Measurements from ENCODE around the gene ERC2.
"Not testable (repeated sequence)": the region's sequence is repeated elsewhere in the genome, so short reads cannot be mapped to it uniquely, and the experiment has no call there.

The ERC2 gene

DNA sequence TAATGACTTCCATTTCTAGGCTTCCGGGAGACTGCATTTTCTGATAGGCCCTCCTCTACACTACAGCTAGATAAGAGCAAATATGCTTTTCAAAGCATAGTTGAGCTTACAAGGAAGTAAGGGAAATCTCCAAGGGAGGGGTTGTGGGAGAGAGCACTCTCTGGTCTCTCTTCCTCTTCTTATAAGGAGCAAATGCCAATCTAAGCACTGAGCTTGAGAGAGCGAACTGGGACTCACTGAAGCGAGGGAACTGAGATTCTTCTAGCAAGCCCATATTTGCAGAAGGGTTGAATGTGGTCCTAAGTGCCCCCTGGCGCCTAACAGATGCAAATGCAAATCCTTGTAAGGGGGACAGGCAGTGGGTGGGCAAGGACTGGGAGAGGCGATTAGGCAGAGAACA, 164.8 kb downstream of the ERC2 start:
- DNase-seq, result no peak

DNA sequence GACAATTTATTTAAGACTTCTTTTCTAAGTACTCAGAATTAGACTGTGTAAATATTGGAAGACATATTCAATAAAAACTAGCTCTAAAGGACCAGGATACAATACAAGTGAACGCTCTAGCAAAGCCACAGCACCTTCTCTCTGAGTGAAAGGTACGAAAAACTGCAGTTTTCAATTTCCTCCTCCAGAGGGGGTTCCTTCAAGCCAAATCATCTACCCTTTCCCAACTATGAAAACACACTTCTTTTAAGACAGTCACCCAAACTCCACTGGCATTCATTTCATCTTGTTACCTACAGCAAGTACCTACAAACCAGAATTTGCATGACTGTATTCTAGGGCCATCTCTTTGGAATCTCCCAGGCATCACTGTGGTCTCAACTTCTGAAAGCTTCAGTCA, 165.8 kb downstream of the ERC2 start:
- DNase-seq, result no peak

DNA sequence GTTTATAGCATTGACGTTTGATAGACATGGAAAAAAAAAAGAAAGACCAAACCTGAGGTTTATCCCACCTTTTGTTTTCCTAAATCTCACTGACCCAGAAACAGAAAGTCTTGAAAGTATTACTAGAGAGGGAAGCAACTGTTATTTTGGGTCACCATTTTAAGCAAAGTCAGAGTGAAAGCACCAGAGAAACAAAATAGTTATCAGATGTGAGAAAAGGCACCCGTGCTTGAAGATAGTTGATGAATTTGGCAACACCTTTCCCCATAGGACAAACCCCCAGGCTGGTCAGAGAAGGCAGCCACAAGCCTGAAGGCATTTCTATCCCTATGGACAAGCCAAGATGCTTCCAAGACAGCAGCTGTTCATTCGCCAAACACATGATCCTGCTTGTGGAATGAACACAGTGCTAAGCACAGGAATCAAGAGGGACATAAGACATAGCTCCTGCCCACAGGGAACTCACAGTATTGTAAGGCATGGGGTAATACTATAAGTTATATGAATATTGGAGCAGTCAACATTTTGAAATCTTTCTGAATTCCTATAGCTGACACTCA, 170.9 kb downstream of the ERC2 start:
- no peak for DNase-seq

DNA sequence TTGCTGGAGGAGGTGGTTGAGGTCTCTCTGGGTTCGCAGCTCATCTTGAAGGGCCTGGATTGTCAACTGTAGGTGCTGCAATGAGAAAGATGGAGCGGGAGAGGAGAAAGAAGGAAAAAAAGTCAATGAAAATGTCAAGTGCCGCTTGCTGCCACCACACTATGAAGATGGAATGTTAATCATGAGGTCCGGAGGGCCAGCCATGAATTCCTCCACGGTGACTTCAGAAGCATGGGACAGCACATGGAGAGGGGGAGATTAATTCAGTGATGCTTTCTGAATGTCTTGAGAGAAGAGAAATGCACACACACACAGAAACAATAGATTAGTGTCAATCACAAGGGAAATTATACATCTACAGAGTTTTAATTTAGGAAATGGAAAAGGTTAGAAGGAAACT, 171.9 kb downstream of the ERC2 start:
- no peak for DNase-seq

DNA sequence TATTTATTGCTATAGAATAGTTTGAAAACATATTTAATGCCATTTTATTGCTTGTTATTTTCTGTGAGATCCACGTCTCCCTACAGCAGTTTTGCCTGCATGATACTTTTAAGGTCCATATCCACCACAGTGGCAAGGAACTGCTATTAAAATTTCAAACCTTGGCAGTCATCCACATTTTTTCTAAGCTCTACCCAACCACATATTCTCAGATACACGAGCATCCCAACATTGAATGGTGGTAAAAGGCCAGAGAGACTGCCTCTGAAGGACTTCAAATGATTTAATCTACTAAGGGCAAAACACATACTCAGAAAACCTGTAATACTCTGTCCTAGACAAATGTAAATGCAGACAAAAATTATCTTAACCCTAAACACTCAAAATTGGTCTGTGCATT, 173.1 kb downstream of the ERC2 start:
- DNase-seq, result no peak

DNA sequence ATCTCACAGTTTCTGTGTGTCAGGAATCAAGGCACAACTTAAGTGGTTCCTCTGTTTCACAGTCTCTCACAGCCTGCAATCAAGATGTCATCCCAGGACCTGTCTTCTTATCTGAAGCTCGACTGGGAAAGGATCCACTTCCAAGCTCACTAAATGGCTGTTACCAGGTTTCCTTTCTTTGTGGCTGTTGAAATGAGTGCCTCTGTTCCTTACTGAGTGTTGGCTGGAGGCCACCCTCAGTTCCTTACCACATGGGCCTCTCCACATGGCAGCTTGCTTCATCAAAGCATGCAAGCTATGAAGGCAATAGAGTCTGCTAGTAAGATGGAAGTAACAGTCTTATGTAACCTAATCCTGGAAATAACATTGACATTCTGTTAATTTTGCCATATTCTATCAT, 174.0 kb downstream of the ERC2 start:
- no peak for DNase-seq

DNA sequence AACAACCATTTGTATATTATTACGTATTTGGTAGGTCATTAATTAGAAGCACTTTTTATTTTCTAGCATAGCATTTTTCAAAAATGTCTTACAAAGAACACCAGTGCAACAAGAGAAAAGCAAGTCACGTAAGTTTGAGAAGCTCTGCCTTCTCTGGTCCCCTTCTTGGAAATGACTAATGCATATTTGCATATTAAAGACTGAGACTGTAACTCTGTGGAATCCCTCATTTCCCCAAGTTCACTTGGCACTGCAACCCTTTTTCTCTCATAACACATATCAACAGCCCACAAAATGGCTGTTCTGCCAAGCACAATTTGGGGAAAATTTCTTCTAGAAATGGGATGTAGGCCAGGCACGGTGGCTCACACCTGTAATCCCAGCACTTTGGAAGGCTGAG, 176.3 kb downstream of the ERC2 start:
- no peak for DNase-seq

DNA sequence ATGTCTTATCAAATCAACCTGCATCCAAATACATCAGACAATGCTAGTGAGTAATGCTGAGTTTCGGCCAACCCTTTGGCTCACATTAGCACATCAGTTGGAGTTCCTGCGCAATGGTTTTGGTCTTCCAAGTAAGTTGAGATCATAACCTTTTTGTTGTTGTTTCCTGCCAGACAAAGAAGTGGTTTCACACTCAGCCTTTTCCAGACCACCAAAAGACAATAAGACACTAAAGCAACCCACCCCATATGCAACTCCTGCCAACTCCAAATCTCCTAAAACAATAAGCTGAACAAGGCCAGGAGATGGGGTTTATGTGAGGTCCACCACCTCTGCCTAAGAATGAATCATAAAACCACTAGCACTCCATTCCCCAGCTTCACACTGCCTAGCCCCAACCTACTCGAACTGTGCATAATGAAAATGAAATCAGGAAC, 177.0 kb downstream of the ERC2 start:
- DNase-seq, result no peak

DNA sequence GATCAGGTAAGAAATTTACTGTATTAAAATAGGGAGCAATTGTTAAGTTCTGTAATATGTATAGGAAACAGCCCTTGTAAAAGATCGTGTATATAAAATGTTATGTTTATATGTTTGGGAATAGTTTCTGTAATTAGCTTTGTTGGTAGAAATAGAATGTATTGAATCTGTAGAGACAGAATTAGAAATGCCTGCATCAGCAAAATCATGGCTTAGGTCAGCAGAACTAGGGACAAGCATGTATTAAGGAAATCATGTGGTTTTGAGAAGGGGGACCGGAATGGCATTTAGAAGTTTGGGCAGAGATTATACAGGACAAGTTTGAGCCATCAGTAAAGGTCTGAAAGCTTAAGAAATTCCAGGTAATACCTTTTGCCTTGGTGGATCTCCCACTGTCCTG, 177.9 kb downstream of the ERC2 start:
- no peak for DNase-seq

DNA sequence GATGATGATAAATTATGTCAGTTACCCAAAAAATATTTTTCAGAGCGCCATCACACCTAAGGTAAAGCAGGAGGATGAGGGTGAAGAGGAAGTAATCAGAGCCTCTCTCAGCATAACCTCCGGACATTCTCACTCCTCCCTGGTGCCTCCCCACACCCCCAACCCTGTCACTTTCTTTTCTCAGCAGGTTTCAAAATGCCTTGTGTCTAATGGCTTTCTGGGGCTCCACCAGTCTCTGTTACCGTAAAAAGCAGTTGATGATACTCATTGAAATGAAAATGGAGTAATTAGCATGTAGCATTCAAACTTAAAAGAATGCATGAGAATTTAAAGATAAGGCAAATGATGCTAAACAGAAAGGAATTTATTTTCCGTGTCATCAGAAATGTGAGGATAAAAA, 180.0 kb downstream of the ERC2 start:
- no peak for DNase-seq

DNA sequence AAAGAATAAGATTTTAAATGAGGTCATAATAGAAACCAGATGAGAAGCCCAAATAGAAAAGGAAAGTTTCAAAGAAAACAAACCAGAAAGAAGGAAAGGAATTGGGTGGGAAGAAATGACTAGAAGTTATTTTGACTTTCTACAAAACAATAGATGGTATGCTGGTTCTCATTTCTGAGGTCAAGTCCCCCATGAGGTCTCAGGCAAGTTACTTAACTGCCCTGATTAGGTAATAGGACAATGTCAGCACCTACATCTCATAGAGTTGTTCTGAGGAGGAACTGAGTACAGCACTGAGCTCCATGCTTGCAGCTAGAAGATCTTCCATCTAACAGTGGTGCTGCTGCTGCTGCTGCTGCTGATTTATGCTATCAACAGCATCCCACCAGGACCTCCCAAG, 185.9 kb downstream of the ERC2 start:
- no peak for DNase-seq

DNA sequence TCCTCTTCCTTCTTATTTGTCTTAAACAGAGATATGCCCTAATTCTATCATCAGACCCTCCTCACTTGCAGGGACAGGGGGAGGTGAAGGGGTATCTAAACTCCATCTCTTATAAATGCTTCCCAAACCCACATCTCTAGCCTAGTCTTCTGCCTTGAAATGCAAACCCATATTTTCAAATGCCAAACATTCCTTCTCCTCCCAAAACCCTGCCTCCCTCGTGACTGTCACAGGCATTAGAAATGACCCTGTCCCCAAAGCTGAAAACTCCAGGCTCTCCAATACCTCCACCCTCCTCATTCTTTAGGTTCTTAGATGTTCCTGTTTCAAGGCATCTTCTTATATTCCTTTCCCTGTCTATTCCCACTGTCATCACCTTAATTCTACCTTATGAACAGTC, 191.0 kb downstream of the ERC2 start:
- no peak for DNase-seq

DNA sequence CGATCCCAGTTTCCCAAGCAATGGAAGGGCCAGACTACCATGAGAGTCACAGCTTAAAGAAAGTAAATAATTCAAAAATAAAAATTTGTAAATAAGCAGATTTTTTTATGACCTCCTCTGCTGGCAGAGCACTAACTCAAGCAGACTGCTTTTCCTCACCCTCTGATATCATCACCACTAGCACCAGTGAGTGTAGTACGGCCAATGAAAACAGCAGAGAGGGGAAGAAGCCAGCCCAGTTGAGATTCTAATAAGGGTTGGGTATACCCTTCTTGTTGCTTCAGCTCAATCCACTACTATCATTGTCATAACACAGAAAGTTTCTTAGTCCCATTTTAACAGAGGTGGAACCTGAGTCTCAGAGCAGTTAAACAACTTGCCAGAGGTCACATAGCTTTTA, 193.1 kb downstream of the ERC2 start:
- DNase-seq, result no peak

DNA sequence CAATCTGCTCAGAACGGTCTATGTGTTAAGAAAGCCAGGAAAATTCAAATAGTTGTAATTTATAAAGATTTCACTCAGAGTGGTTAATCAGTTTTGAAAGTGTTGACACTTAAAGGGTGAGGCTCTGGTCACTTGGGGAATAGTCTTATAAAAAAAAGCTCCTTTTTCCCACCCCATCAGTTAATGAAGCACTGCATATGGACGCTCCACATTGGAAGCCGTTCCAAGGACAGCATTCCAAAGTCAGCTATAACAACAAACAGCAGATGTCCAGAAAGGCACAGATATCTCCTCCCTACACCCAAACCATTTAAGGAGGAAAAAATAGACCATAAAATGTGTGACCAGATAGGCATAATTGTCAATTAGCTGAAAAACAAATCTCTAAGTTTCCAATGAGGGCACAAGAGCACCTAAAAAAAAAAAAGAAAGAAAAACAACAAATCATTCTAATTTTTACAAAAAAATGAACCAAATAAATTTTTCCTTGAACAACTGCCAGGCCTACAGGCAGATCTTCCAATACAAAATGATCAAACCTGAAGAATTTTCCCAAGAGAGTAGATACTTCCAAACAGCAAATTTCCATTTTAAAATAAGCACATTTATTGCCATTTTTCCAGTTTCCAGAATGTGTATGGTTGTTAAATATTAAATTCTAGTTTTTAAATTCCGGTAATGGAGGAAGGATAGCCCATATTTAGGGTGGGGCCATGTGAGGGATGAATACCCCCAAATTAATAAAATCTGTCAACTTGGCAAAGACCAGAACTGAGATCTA, 198.3 kb downstream of the ERC2 start:
- no peak for DNase-seq

DNA sequence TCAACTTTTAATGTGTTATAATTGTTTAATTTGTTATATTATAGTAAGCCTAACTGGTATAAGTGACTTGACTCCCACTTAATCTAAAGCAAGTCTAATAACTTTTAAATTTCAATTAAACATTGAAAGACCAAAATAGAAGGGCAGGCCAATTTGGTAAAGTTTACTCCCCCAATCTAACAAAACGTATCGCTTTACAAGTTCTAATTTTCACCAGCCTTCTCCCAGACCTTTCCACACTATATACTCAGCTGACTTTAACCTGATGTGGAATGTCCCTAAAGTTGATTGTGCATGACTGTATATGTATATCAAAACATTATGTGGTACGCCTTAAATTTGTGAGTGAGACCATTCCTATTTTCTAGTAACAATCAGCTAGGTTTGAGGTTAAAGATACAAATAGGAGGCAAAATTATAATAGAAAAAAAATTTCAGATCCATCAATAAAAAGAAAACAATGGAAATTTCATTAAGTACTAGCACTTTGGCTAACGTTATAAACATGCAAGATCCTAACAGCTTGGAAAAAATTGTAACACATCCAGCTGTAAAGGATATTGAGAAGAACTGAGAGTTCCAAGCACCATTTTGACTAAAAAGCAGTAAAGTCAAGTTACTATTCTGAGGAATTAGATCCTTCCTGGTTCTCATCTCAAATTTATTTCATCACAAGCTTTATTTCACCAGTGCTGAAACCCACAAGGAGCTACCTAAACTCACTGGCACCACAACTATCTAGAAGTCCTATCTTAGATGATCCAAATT, 199.5 kb downstream of the ERC2 start:
- no peak for DNase-seq

DNA sequence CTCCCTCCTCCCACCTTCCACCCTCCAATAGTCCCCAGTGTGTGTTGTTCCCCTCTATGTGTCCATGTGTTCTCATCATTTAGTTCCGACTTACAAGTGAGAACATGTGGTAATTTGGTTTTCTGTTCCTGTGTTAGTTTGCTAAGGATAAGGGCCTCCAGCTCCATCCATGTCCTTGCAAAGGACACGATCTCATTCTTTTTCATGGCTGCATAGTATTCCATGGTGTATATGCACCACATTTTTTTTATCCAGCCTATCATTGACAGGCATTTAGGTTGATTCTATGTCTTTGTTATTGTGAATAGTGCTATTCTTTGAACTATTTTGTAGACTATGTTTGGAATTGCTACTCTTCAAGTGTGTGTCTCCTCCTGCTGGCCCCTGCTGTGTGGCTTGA, 206.4 kb downstream of the ERC2 start:
- not testable (repeated sequence) for DNase-seq

DNA sequence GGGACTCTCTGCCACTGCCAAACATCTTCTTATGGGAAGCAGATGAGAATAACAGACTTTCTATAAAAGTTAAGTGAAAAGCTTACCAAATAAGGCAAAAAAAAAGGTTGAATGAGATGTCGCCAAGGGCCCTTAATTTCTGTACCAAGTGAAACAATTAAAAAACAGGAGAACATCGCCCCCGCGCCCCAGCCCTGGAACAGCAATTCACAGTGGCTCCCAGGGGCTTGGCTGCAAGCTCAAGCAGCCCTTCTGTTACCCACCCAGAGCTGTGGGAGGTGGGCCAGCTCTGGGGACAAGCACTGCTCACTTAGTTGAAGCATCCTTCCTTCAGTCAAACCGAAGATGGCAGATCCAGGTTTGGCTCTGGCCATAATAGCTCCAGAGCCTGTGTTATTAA, 208.0 kb downstream of the ERC2 start:
- no peak for DNase-seq

DNA sequence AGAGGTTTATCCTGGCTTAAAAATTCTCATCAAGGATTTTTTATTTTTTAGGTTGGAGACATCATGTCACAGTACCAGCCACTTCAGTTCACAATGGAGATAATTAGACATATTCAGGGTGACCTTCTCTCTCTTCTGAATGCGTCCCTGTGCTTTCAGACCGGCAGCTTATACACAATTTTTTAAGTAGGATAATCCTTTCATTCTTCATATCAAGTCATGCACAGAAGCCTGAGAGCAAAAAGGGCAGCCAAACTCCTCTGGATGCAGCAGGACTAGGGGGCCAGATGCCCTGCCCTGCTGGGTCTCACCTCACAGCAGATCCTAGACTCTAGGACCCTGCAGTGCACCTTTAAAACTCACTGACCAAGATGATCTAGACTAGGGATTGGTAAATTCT, 210.4 kb downstream of the ERC2 start:
- no peak for DNase-seq

DNA sequence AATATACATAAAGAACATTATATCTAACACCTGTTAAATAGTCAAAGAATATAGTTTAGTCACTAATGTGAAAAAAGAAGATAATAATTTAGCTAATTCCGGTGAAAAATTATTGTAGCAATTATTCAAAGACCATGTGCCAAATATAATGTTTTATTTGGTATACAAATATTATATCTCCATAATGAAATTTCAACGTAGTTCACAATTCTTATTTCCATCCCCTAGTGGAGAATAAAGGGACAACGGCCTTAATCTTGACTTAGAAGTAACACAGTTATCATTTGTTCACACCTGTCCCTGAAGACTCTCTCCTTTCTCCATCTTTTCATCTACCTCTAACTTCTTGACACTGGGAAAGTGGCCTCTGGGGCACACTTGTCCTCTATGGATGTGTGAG, 213.4 kb downstream of the ERC2 start:
- DNase-seq, result no peak

DNA sequence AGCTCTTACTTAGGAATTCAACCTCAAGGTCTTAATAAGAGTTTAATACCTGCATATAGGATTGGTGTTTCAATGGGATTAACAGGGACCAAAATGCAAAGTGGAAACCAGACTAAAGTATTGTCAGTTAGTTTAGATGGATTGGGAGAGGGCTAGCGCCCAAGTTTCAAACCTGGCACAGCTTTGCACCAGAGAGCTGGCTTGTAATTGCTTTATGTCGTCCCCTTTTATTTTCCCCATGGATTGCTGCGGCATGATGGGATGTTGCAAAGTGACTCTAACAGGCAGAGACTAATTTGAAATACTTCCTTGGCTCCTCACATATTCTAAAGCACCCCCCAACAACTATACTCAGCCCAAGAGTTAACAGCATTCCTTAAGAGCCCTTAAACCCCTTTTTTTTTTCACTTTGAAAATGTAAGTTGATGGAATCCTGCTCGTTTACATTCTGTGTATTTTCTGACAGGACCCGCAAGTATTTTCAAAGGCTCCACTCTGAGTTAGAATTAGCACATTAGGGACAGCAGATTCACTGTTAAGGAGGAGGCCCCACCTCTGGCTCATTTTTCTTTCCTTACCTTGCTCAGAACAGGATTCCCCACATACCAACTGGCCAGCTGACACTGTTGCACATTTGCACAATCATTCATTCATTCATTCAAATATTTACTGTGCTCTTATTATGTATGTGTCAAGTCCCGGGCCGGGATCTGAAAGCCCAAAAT, 214.2 kb downstream of the ERC2 start:
- DNase-seq, result no peak

DNA sequence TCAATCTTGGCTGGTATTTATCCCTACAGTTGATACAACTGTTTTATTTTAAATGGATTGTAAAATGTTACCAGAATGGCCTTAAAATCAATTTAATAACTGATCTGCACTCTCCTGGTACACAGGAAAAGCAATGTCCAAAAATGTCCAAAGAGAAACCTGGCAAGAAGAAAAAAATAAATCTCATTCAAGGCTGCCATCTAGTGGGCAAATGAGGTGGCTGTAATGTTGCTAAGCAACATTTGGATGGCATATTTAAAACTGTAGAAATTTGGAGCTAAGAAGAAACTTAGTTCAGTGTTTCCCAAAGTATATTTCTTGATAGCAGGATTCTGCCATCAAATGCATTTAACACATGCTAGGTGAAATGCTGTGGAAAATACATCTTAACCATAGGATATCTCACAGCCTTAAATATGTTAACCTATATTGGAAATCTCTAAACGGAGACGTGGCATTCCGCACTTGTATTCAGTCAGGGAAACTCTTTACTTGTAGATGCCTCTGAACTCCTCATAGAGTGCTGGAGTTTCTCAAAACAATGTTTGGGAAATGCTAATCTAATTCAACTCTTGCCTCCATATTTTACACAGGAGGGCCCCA, 216.8 kb downstream of the ERC2 start:
- DNase-seq, result no peak

DNA sequence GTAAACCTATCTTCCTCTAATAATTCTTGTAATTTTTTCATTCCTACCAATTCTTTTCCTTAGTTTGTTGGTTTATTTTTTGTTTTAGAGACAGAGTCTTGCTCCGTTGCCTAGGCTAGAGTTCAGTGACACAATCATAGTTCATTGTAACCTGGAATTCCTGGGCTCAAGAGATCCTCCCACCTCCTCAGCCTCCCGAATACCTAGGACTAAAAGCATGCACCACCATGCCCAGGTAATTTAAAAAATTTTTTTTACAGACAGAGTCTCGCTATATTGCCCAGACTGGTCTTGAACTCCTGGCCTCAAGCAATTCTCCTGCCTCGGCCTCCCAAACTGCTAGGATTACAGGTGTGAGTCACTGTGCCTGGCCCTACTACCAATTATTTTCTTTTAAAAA, 220.2 kb downstream of the ERC2 start:
- no peak for DNase-seq

DNA sequence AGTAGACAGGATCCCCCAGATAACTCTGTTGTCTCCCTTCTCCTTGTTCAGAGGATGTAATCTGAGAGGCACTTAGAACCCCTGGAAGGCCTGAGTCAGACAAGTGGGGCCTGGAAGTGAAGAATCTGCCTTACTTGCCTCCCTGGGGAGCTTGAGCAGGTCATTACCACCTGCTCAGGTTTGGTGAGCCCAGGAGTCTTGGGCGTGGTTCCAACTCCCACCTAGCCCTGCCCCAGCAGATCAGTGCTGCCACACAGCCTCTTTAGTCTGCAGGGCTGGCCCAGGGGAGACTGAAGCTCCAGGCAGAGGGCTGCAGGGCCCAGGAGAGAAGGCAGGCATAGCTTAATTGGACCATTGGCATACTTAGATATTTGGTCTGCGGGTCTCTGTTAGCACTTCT, 230.0 kb downstream of the ERC2 start:
- no peak for DNase-seq
